Activated naive CD8-positive, alpha-beta T cell treated with anti-CD3 and anti-CD28 coated beads, Interleukin-2, amount 50 U/mL, for 24 hours (primary cell): ENCODE results near the gene SLC44A5.
A peak's percentile ranks its signal among the peaks of the same experiment; 100 is the strongest.
"Not testable (repeated sequence)": the region's sequence is repeated elsewhere in the genome, so short reads cannot be mapped to it uniquely, and the experiment has no call there.

Experiments used
- ATAC-seq: fragments of 150-1000 bp; cut with Tn5 transposase; one replicate; pipeline ENCODE4 v1.10.0; 2021
- DNase-seq: peaks from one replicate; pipeline ENCODE4 v3.0.0; 2021
- H3K27ac Mint-ChIP-seq: one replicate; pipeline ENCODE4 v1.8.0; 2021; ENCODE audit warnings: mild to moderate bottlenecking, mixed read lengths
- H3K27me3 Mint-ChIP-seq: one replicate; pipeline ENCODE4 v1.8.0; 2021; ENCODE audit warnings: mixed read lengths
- H3K36me3 Mint-ChIP-seq: one replicate; pipeline ENCODE4 v1.8.0; 2021; ENCODE audit warnings: low read depth, mixed read lengths
- H3K4me1 Mint-ChIP-seq: one replicate; pipeline ENCODE4 v1.8.0; 2021; ENCODE audit warnings: mixed read lengths
- H3K4me3 Mint-ChIP-seq: one replicate; pipeline ENCODE4 v1.8.0; 2021; ENCODE audit warnings: mild to moderate bottlenecking, moderate library complexity, mixed read lengths
- H3K9me3 Mint-ChIP-seq: one replicate; pipeline ENCODE4 v1.8.0; 2021; ENCODE audit warnings: mixed read lengths

The SLC44A5 gene

DNA sequence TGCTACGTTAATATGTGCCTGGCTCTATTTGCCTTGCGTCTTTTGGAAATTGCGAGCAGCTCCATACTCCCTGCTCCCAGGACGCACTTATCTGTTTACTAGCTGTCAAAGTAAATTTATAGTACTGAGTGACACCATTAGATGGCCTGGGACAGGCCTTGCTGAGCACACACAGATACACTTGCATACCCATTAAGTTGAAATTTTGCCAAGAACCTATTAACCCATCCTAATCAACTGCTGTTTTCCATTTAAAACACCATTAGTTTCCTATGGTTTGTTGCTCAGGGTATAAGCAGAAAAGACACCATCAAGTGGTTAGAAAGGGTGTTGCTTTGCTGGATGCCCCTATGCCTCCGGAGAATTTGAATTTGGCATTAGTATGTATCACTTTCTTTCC is 187.3 kb downstream of the SLC44A5 start:
- ATAC-seq (no peak), DNase-seq (no peak)

DNA sequence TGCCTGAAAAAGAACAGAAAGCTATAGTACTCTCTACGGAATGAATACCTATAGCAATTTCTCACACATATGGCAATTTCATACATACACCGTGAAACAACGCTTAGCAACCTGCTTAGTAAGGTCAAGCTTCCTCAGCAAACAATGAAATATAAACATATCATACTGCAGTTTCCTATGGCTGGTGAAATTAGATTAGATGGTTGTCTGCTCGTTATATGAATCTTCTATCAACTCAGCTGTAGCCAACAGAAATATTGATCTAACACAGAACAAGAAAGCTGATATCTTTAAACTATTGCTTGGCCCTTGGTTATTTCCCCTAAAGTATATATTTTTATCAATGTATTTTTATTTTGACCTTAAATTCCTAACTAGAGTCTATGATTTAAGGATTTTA is 187.8 kb downstream of the SLC44A5 start:
- H3K4me1 Mint-ChIP-seq: no peaks in the 10 kb centered on the region
- no peaks in the 10 kb centered on the region for H3K36me3 Mint-ChIP-seq
- ATAC-seq (no peak), DNase-seq (no peak)
- no peaks in the 10 kb centered on the region for H3K27me3 Mint-ChIP-seq
- H3K4me3 Mint-ChIP-seq: no peak overlapping the region
- H3K27ac Mint-ChIP-seq: no peak overlapping the region
- H3K9me3 Mint-ChIP-seq: peaks cover 3% of the 10 kb centered on the region

More for the DNA sequence above, 187.3 kb downstream of the SLC44A5 start:
- H3K27me3 Mint-ChIP-seq: no peaks in the 10 kb centered on the region
- no peaks in the 10 kb centered on the region for H3K36me3 Mint-ChIP-seq
- no peak overlapping the region for H3K4me3 Mint-ChIP-seq
- H3K9me3 Mint-ChIP-seq: peaks cover 3% of the 10 kb centered on the region
- H3K27ac Mint-ChIP-seq: no peak overlapping the region
- no peaks in the 10 kb centered on the region for H3K4me1 Mint-ChIP-seq

DNA sequence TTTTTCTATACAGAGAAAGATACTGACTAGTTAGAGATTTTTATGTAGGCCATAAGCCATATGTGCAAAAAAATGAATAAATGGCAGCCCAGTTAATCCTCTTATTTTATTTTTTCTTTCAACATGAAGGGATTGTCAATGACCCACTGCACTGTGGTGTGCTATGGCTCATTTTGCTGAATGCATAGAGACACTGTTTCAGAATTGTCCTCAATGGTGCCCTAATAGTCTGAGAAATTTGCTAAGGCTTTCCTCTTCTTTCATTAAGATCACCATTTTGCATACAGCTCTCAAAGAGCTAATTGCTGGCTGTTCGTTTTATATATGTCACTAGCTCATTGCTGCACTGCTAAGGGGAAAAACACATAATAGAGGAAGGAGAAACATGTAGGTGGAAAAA is 189.5 kb downstream of the SLC44A5 start:
- no peak overlapping the region for H3K27ac Mint-ChIP-seq
- ATAC-seq: no peak

DNA sequence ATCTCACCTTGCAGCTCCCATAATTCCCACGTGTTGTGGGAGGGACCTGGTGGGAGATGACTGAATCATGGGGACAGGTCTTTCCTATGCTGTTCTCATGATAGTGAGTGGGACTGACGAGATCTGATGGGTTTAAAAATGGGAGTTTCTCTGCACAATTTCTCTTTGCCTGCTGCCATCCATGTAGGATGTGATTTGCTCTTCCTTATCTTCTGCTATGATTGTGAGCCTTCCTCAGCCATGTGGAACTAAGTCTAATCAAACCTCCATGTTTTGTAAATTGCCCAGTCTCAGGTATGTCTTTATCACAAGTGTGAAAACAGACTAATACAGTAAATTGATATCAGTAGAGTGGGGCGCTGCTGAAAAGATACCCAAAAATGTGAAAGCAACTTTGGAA is 195.7 kb downstream of the SLC44A5 start:
- H3K27me3 Mint-ChIP-seq: no peaks in the 10 kb centered on the region
- H3K36me3 Mint-ChIP-seq: no peaks in the 10 kb centered on the region
- no peaks in the 10 kb centered on the region for H3K9me3 Mint-ChIP-seq
- DNase-seq: no peak
- H3K4me3 Mint-ChIP-seq: no peak overlapping the region
- no peak overlapping the region for H3K27ac Mint-ChIP-seq
- H3K4me1 Mint-ChIP-seq: no peaks in the 10 kb centered on the region
- no peak for ATAC-seq

More for the DNA sequence above, 189.5 kb downstream of the SLC44A5 start:
- no peak for DNase-seq
- Mint-ChIP-seq H3K4me1 (no peaks in the 10 kb centered on the region), H3K4me3 (no peak overlapping the region), H3K36me3 (no peaks in the 10 kb centered on the region), H3K9me3 (peaks cover 3% of the 10 kb centered on the region), H3K27me3 (no peaks in the 10 kb centered on the region)

DNA sequence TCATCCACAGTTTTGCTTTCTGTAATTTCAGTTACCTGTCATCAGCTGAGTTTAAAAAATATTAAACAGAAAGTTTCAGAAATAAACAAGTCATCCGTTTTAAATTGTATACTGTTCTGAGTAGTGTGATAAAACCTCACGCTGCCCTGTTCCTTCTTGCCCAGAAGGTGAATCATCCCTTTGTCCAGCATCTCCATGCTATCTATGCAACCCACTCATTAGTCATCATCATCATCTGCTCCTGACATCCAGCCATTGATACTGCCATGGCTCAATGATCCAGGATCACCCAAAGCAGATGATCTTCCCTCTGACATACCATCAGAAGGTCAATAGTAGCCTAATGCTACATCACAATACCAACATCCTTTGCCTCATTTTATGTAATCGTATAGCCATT is 198.3 kb downstream of the SLC44A5 start:
- Mint-ChIP-seq H3K9me3 (peaks cover 5% of the 10 kb centered on the region), H3K36me3 (no peaks in the 10 kb centered on the region), H3K4me3 (no peak overlapping the region), H3K27me3 (no peaks in the 10 kb centered on the region), H3K4me1 (no peaks in the 10 kb centered on the region), H3K27ac (no peak overlapping the region)
- DNase-seq (no peak), ATAC-seq (no peak)

DNA sequence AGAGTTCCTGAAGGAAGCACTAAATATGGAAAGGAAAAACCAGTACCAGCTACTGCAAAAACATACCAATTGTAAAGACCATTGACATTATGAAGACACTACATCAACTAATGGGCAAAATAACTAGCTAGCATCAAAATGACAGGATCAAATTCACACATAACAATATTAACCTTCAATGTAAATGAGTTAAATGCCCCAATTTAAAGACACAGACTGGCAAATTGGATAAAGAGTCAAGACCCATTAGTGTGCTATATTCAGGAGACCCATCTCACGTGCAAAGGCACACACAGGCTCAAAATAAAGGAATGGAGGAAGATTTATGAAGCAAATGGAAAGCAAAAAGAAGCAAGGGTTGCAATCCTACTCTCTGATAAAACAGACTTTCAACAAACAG is 206.2 kb downstream of the SLC44A5 start:
- H3K27ac Mint-ChIP-seq, H3K4me1 Mint-ChIP-seq, DNase-seq, H3K27me3 Mint-ChIP-seq, H3K4me3 Mint-ChIP-seq, H3K36me3 Mint-ChIP-seq, ATAC-seq: not testable (repeated sequence)
- peaks cover 35% of the 10 kb centered on the region for H3K9me3 Mint-ChIP-seq

DNA sequence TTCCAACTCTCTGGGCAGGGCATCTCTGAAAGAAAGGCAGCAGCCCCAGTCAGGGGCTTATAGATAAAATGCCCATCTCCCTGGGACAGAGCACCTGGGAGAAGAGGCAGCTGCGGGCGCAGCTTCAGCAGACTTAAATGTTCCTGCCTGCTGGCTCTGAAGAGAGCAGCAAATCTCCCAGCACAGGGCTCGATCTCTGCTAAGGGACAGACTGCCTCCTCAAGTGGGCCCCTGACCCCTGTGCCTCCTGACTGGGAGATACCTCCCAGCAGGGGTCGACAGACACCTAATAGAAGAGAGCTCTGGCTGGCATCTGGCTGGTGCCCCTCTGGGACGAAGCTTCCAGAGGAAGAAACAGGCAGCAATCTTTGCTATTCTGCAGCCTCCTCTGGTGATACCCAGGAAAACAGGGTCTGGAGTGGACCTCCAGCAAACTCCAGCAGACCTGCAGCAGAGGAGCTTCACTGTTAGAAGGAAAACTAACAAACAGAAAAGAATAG is 207.7 kb downstream of the SLC44A5 start:
- not testable (repeated sequence) for H3K4me3 Mint-ChIP-seq, H3K27me3 Mint-ChIP-seq, H3K36me3 Mint-ChIP-seq, ATAC-seq, H3K27ac Mint-ChIP-seq, H3K4me1 Mint-ChIP-seq, DNase-seq
- peaks cover 38% of the 10 kb centered on the region for H3K9me3 Mint-ChIP-seq

DNA sequence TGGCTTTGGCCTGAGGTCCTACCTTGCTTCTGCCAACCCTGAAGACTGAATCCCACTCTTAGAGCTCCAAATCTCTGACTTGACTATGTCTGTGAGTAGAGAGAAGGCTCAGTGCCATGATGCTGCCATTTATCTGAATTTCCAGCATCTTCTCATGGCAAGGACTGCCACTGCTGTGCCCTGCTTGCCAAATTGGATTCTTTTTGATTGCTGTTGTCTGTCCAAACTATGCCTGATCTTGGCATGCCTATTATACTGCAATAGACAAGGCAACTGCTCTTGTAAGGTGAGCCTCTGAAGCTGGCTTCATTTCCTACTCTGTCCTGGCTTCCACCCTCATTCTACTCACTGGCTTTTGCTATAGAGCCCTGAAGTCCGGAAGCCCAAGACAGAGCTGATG is 210.2 kb downstream of the SLC44A5 start:
- Mint-ChIP-seq H3K9me3 (peaks cover 16% of the 10 kb centered on the region), H3K4me3 (no peak overlapping the region), H3K27me3 (no peaks in the 10 kb centered on the region), H3K36me3 (no peaks in the 10 kb centered on the region), H3K4me1 (no peaks in the 10 kb centered on the region), H3K27ac (no peak overlapping the region)
- ATAC-seq: no peak
- no peak for DNase-seq

DNA sequence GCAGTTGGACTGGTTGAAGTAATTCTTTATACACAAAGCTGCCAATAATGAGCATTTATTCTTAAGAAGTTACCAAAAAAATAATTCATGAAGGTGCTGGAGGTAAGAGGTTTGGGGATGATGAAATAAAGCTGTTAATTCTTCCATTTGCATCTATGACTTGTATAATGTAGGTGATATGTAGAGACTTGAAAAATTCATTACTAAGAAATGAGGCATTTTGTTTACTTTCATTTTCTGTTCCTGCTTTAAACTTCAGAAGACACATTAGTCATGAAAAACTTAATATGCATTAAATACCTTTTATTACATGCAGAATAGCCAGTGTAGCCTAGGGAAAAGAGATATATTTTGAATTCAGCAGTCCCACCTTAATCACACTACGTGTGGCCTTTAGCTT is 214.2 kb downstream of the SLC44A5 start:
- no peak for DNase-seq
- H3K4me3 Mint-ChIP-seq: no peak overlapping the region
- no peak for ATAC-seq

DNA sequence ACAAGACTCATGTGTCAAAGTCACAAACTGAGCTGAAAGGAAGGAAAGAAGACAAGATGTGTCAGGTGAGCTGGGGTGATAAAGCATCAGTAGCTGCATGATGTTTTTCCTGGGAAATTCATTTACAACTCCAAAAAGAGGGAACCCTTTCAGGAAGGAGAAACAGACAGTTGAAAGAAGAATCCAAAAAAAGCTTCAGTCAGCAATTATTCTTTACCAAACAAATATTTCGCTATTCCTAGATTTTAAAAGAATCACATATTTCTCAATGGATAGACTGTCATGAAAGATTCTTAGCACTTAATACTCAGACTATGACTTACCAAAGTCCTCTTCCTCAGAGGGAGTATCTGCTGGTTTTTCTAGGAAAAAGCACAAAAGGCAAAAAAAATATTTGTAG is 214.7 kb downstream of the SLC44A5 start:
- Mint-ChIP-seq H3K9me3 (peaks cover 11% of the 10 kb centered on the region), H3K4me1 (no peaks in the 10 kb centered on the region), H3K36me3 (no peaks in the 10 kb centered on the region), H3K27me3 (no peaks in the 10 kb centered on the region), H3K4me3 (no peak overlapping the region), H3K27ac (no peak overlapping the region)
- DNase-seq: no peak
- no peak for ATAC-seq

More for the DNA sequence above, 214.2 kb downstream of the SLC44A5 start:
- no peak overlapping the region for H3K27ac Mint-ChIP-seq
- H3K36me3 Mint-ChIP-seq: no peaks in the 10 kb centered on the region
- no peaks in the 10 kb centered on the region for H3K27me3 Mint-ChIP-seq
- no peaks in the 10 kb centered on the region for H3K4me1 Mint-ChIP-seq
- H3K9me3 Mint-ChIP-seq: peaks cover 11% of the 10 kb centered on the region

DNA sequence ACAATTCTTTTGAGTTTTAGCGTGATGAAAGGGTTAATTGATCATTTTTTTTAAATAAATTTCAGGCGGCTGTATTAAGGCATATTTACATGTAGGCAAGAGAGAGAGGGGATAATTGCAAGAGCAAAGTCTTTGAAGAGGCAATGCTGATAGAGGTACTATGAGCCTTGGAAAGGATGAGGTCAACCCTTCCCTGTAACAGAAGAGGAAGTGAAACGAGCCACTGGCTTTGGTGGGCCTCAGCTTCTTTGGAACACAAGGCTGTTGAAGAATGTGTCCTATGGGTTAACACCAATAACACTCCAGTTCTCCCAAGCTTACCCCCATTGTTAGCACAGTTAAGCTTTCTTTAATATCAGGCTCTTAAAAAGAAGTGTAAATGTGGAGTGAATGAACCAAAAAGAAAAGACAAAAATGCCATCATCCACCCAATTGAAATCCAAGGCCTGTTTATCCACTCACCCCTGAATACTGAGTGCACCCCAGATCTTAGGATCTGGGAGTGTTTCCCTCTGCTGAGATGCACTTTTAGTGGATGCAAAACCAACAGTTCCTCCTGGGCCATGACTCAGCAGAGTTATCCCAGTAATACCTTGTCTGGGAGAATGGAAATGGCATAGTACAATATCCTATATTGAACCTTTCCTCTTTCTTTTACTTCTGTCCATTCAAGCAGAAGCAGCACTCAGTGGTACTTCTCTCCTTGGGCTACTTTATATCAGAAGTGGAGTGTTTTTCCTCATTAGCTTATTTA is 216.4 kb downstream of the SLC44A5 start:
- H3K9me3 Mint-ChIP-seq: peaks cover 27% of the 10 kb centered on the region
- no peaks in the 10 kb centered on the region for H3K4me1 Mint-ChIP-seq
- no peak overlapping the region for H3K27ac Mint-ChIP-seq
- H3K4me3 Mint-ChIP-seq: no peak overlapping the region
- no peaks in the 10 kb centered on the region for H3K27me3 Mint-ChIP-seq
- no peaks in the 10 kb centered on the region for H3K36me3 Mint-ChIP-seq
- no peak for ATAC-seq
- no peak for DNase-seq

DNA sequence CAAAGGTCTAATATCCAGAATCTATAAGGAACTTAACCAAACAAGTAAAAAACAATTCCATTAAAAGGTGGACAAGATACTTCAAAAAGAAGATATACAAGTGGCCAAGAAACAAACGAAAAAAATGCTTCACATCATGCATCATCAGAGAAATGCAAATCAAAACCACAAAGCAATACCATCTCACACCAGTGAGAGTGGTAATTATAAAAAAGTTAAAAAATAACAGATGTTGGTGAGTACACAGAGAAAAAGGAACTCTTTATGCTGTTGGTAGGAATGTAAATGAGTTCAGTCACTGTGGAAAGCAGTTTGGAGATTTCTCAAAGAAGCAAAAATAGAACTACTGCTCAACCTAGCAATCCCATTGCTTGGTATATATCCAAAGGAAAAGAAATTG is 218.6 kb downstream of the SLC44A5 start:
- no peaks in the 10 kb centered on the region for H3K4me1 Mint-ChIP-seq
- ATAC-seq (no peak), DNase-seq (no peak)
- no peaks in the 10 kb centered on the region for H3K36me3 Mint-ChIP-seq
- H3K9me3 Mint-ChIP-seq: peaks cover 31% of the 10 kb centered on the region
- no peaks in the 10 kb centered on the region for H3K27me3 Mint-ChIP-seq
- H3K4me3 Mint-ChIP-seq: no peak overlapping the region
- H3K27ac Mint-ChIP-seq: no peak overlapping the region

DNA sequence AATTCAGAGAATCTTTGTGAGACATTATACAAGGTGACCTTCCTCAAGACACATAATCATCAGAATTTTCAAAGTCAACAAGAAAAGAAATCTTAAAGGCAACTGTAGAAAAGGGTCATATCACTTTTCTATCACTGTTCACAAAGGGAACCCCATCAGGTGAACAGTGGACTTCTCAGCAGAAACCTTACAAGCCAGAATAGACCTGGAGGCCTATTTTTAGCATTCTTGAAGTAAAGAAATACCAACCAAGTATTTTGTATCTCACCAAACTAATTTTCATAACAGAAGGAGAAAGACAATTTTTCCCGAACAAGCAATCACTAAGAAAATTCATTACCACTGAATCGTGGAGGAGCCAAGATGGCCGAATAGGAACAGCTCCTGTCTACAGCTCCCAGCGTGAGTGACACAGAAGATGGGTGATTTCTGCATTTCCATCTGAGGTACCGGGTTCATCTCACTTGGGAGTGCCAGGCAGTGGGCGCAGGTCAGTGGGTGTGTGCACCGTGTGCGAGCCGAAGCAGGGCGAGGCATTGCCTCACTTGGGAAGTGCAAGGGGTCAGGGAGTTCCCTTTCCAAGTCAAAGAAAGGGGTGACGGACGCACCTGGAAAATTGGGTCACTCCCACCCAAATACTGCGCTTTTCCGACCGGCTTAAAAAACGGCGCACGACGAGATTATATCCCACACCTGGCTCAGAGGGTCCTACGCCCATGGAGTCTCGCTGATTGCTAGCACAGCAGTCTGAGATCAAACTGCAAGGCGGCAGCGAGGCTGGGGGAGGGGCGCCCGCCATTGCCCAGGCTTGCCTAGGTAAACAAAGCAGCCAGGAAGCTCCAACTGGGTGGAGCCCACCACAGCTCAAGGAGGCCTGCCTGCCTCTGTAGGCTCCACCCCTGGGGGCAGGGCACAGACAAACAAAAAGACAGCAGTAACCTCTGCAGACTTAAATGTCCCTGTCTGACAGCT is 235.2 kb downstream of the SLC44A5 start:
- ATAC-seq, H3K36me3 Mint-ChIP-seq, H3K4me1 Mint-ChIP-seq, H3K27me3 Mint-ChIP-seq, DNase-seq, H3K9me3 Mint-ChIP-seq: not testable (repeated sequence)
- peak overlapping the region; percentile 88 for H3K4me3 Mint-ChIP-seq
- H3K27ac Mint-ChIP-seq: peak overlapping the region; percentile 87

DNA sequence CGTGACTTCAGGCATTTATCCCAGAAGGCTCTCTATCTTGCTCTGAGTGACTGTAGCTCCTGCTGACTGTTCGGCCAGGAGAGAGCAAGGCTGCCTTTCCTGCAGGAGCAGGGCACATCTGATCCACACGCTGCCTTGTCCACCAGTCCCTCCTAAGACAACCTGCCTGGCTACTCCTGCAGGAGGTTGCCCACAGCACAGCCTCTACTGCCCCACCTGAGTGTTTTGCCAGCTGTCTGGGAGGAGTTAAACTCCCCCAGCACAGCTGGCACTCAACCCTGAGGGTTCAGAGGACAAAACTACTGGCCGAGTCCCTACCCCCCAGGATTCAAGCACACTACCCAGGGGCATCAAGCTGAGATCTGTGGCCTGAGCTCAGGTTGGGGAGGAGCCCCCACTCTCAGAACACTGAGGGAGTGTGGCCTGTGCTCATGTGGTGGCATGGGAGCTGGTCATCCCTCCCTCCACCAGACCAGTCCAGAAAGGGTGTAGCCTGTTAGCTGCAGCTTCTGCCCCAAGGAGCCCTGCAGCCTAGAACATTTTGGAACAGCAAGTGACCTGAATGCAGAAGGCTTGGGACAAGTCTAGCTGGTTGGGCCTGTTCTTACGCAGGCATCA is 237.3 kb downstream of the SLC44A5 start:
- ATAC-seq (no peak), DNase-seq (no peak)
- no peak overlapping the region for H3K4me3 Mint-ChIP-seq
- H3K27me3 Mint-ChIP-seq: no peaks in the 10 kb centered on the region
- no peaks in the 10 kb centered on the region for H3K9me3 Mint-ChIP-seq
- peaks cover 2% of the 10 kb centered on the region for H3K4me1 Mint-ChIP-seq
- H3K27ac Mint-ChIP-seq: no peak overlapping the region
- H3K36me3 Mint-ChIP-seq: no peaks in the 10 kb centered on the region
